Keratinocyte (primary cell): Measurements from ENCODE around the gene PPM1D.

Experiments used
- CTCF ChIP-seq, 3 experiments: IDR thresholded peaks in 1 of 3; conservative IDR thresholded peaks in 1 of 3; optimal IDR thresholded peaks in 1 of 3; 2 replicates in 2 of 3; 3 replicates in 1 of 3; pipeline versions ENCODE3 to v1.5.1; 2011; ENCODE audit warnings: low read length in 3 of 3, mild to moderate bottlenecking in 3 of 3, moderate library complexity in 2 of 3, control low read depth in 1 of 3, inconsistent platforms in 1 of 3; ENCODE audit not compliant: insufficient read depth in 2 of 3; ENCODE audit errors: extremely low read depth in 1 of 3
- EZH2 ChIP-seq: IDR thresholded peaks from one replicate; pipeline ENCODE4 v1.6.1; 2012; ENCODE audit warnings: inconsistent platforms, mild to moderate bottlenecking, low read length, moderate library complexity

GRCh38 chr17:60653569-60653968, 53.6 kb downstream of the PPM1D start:
- TF ChIP-seq CTCF (optimal IDR thresholded peaks at IDR 0.05 in 1 of 3, IDR thresholded peaks at IDR 0.05 in 1 of 3, conservative IDR thresholded peaks at IDR 0.05 in 1 of 3; ENCODE audit: extremely low read depth in 1 of 3, insufficient read depth in 2 of 3, low read length in 3 of 3) (no peak), EZH2 (no peak)
